ENCODE data around the gene BMI1.

BMI1 gene

GRCh38 chr10:22318772-22319171 is 2.1 kb upstream of the BMI1 start:
- Histone ChIP-seq H3K36me3 (ENCODE audit: control insufficient read depth in 2 of 2, insufficient read depth in 2 of 2, low read length in 2 of 2) (no peaks in the 10 kb centered on the region), H3K9me3 (ENCODE audit: control insufficient read depth in 2 of 2, low read length in 2 of 2) (no peaks in the 10 kb centered on the region), H3K27me3 (ENCODE audit: control insufficient read depth in 2 of 2, insufficient read depth in 2 of 2, low read length in 2 of 2) (peaks cover 14 to 17% of the 10 kb centered on the region in 2 donors), H3K27ac (ENCODE audit: low read depth in 2 of 2, low read length in 2 of 2) (no peak overlapping the region), H3K4me3 (ENCODE audit: low read length in 2 of 2) (no peak overlapping the region), H3K9ac (ENCODE audit: low read depth in 1 of 2, low read length in 2 of 2) (no peak overlapping the region), H3K4me1 (ENCODE audit: control insufficient read depth in 2 of 2, insufficient read depth in 2 of 2, low read length in 2 of 2) (peaks cover 14% of the 10 kb centered on the region in 2 donors)

GRCh38 chr10:22319547-22319979 is 1.3 kb upstream of the BMI1 start:
- H3K4me1 ChIP-seq (ENCODE audit: control insufficient read depth in 2 of 2, insufficient read depth in 2 of 2, low read length in 2 of 2), result peaks cover 14 to 20% of the 10 kb centered on the region in 2 donors
- peak overlapping the region in 1 of 2 donors; percentile 69 for H3K9ac ChIP-seq (ENCODE audit: low read depth in 1 of 2, low read length in 2 of 2)
- peaks cover 16 to 25% of the 10 kb centered on the region in 2 donors for H3K27me3 ChIP-seq (ENCODE audit: control insufficient read depth in 2 of 2, insufficient read depth in 2 of 2, low read length in 2 of 2)
- H3K36me3 ChIP-seq (ENCODE audit: control insufficient read depth in 2 of 2, insufficient read depth in 2 of 2, low read length in 2 of 2), result no peaks in the 10 kb centered on the region
- H3K9me3 ChIP-seq (ENCODE audit: control insufficient read depth in 2 of 2, low read length in 2 of 2), result no peaks in the 10 kb centered on the region
- H3K27ac ChIP-seq (ENCODE audit: low read depth in 2 of 2, low read length in 2 of 2), result peak overlapping the region; percentile 72 to 75
- peak overlapping the region; percentile 57 to 79 for H3K4me3 ChIP-seq (ENCODE audit: low read length in 2 of 2)

GRCh38 chr10:22319980-22320558 is 830 bp upstream of the BMI1 start:
- H3K27me3 ChIP-seq (ENCODE audit: control insufficient read depth in 2 of 2, insufficient read depth in 2 of 2, low read length in 2 of 2), result peaks cover 16 to 28% of the 10 kb centered on the region in 2 donors
- H3K36me3 ChIP-seq (ENCODE audit: control insufficient read depth in 2 of 2, insufficient read depth in 2 of 2, low read length in 2 of 2), result no peaks in the 10 kb centered on the region
- H3K9ac ChIP-seq (ENCODE audit: low read depth in 1 of 2, low read length in 2 of 2), result peak overlapping the region; percentile 69 to 71
- H3K4me3 ChIP-seq (ENCODE audit: low read length in 2 of 2), result peak overlapping the region; percentile 57 to 79
- H3K9me3 ChIP-seq (ENCODE audit: control insufficient read depth in 2 of 2, low read length in 2 of 2), result no peaks in the 10 kb centered on the region
- peaks cover 18 to 25% of the 10 kb centered on the region in 2 donors for H3K4me1 ChIP-seq (ENCODE audit: control insufficient read depth in 2 of 2, insufficient read depth in 2 of 2, low read length in 2 of 2)
- H3K27ac ChIP-seq (ENCODE audit: low read depth in 2 of 2, low read length in 2 of 2), result peak overlapping the region; percentile 72 to 75

GRCh38 chr10:22321156-22321923 is 441 bp downstream of the BMI1 start:
- Histone ChIP-seq H3K4me3 (ENCODE audit: low read length in 2 of 2) (peak overlapping the region; percentile 80 to 86), H3K4me1 (ENCODE audit: control insufficient read depth in 2 of 2, insufficient read depth in 2 of 2, low read length in 2 of 2) (peaks cover 19 to 30% of the 10 kb centered on the region in 2 donors), H3K9ac (ENCODE audit: low read depth in 1 of 2, low read length in 2 of 2) (peak overlapping the region; percentile 73 to 87), H3K27ac (ENCODE audit: low read depth in 2 of 2, low read length in 2 of 2) (peak overlapping the region; percentile 87), H3K27me3 (ENCODE audit: control insufficient read depth in 2 of 2, insufficient read depth in 2 of 2, low read length in 2 of 2) (peaks cover 16 to 28% of the 10 kb centered on the region in 2 donors), H3K36me3 (ENCODE audit: control insufficient read depth in 2 of 2, insufficient read depth in 2 of 2, low read length in 2 of 2) (no peaks in the 10 kb centered on the region), H3K9me3 (ENCODE audit: control insufficient read depth in 2 of 2, low read length in 2 of 2) (no peaks in the 10 kb centered on the region)

GRCh38 chr10:22321924-22322640 is 1.2 kb downstream of the BMI1 start:
- H3K36me3 ChIP-seq (ENCODE audit: control insufficient read depth in 2 of 2, insufficient read depth in 2 of 2, low read length in 2 of 2), result no peaks in the 10 kb centered on the region
- H3K4me3 ChIP-seq (ENCODE audit: low read length in 2 of 2), result peak overlapping the region; percentile 69 to 76
- peaks cover 16 to 28% of the 10 kb centered on the region in 2 donors for H3K27me3 ChIP-seq (ENCODE audit: control insufficient read depth in 2 of 2, insufficient read depth in 2 of 2, low read length in 2 of 2)
- no peak overlapping the region for H3K27ac ChIP-seq (ENCODE audit: low read depth in 2 of 2, low read length in 2 of 2)
- H3K4me1 ChIP-seq (ENCODE audit: control insufficient read depth in 2 of 2, insufficient read depth in 2 of 2, low read length in 2 of 2), result peaks cover 19 to 30% of the 10 kb centered on the region in 2 donors
- no peaks in the 10 kb centered on the region for H3K9me3 ChIP-seq (ENCODE audit: control insufficient read depth in 2 of 2, low read length in 2 of 2)
- H3K9ac ChIP-seq (ENCODE audit: low read depth in 1 of 2, low read length in 2 of 2), result peak overlapping the region in 1 of 2 donors; percentile 56

GRCh38 chr10:22322641-22323160 is 1.8 kb downstream of the BMI1 start:
- no peaks in the 10 kb centered on the region for H3K36me3 ChIP-seq (ENCODE audit: control insufficient read depth in 2 of 2, insufficient read depth in 2 of 2, low read length in 2 of 2)
- no peak overlapping the region for H3K27ac ChIP-seq (ENCODE audit: low read depth in 2 of 2, low read length in 2 of 2)
- H3K9ac ChIP-seq (ENCODE audit: low read depth in 1 of 2, low read length in 2 of 2), result peak overlapping the region in 1 of 2 donors; percentile 56
- peak overlapping the region; percentile 69 to 76 for H3K4me3 ChIP-seq (ENCODE audit: low read length in 2 of 2)
- peaks cover 16 to 28% of the 10 kb centered on the region in 2 donors for H3K27me3 ChIP-seq (ENCODE audit: control insufficient read depth in 2 of 2, insufficient read depth in 2 of 2, low read length in 2 of 2)
- no peaks in the 10 kb centered on the region for H3K9me3 ChIP-seq (ENCODE audit: control insufficient read depth in 2 of 2, low read length in 2 of 2)
- H3K4me1 ChIP-seq (ENCODE audit: control insufficient read depth in 2 of 2, insufficient read depth in 2 of 2, low read length in 2 of 2), result peaks cover 16 to 30% of the 10 kb centered on the region in 2 donors

GRCh38 chr10:22323538-22324305 is 2.8 kb downstream of the BMI1 start:
- Histone ChIP-seq H3K27me3 (ENCODE audit: control insufficient read depth in 2 of 2, insufficient read depth in 2 of 2, low read length in 2 of 2) (peaks cover 16 to 28% of the 10 kb centered on the region in 2 donors), H3K4me3 (ENCODE audit: low read length in 2 of 2) (peak overlapping the region in 1 of 2 donors; percentile 17), H3K36me3 (ENCODE audit: control insufficient read depth in 2 of 2, insufficient read depth in 2 of 2, low read length in 2 of 2) (peaks cover 0 to 5% of the 10 kb centered on the region in 2 donors), H3K9ac (ENCODE audit: low read depth in 1 of 2, low read length in 2 of 2) (no peak overlapping the region), H3K4me1 (ENCODE audit: control insufficient read depth in 2 of 2, insufficient read depth in 2 of 2, low read length in 2 of 2) (peaks cover 14 to 30% of the 10 kb centered on the region in 2 donors), H3K9me3 (ENCODE audit: control insufficient read depth in 2 of 2, low read length in 2 of 2) (no peaks in the 10 kb centered on the region), H3K27ac (ENCODE audit: low read depth in 2 of 2, low read length in 2 of 2) (no peak overlapping the region)

GRCh38 chr10:22324413-22324812 is 3.5 kb downstream of the BMI1 start:
- H3K4me1 ChIP-seq (ENCODE audit: control insufficient read depth in 2 of 2, insufficient read depth in 2 of 2, low read length in 2 of 2), result peaks cover 14 to 30% of the 10 kb centered on the region in 2 donors
- H3K36me3 ChIP-seq (ENCODE audit: control insufficient read depth in 2 of 2, insufficient read depth in 2 of 2, low read length in 2 of 2), result peaks cover 5 to 8% of the 10 kb centered on the region in 2 donors
- H3K27me3 ChIP-seq (ENCODE audit: control insufficient read depth in 2 of 2, insufficient read depth in 2 of 2, low read length in 2 of 2), result peaks cover 16 to 28% of the 10 kb centered on the region in 2 donors
- no peaks in the 10 kb centered on the region for H3K9me3 ChIP-seq (ENCODE audit: control insufficient read depth in 2 of 2, low read length in 2 of 2)
- peak overlapping the region; percentile 71 to 82 for H3K4me3 ChIP-seq (ENCODE audit: low read length in 2 of 2)
- no peak overlapping the region for H3K9ac ChIP-seq (ENCODE audit: low read depth in 1 of 2, low read length in 2 of 2)
- H3K27ac ChIP-seq (ENCODE audit: low read depth in 2 of 2, low read length in 2 of 2), result no peak overlapping the region

GRCh38 chr10:22324893-22325271 is 4.0 kb downstream of the BMI1 start:
- Histone ChIP-seq H3K27me3 (ENCODE audit: control insufficient read depth in 2 of 2, insufficient read depth in 2 of 2, low read length in 2 of 2) (peaks cover 16 to 28% of the 10 kb centered on the region in 2 donors), H3K36me3 (ENCODE audit: control insufficient read depth in 2 of 2, insufficient read depth in 2 of 2, low read length in 2 of 2) (peaks cover 9 to 13% of the 10 kb centered on the region in 2 donors), H3K9ac (ENCODE audit: low read depth in 1 of 2, low read length in 2 of 2) (peak overlapping the region; percentile 55 to 72), H3K4me3 (ENCODE audit: low read length in 2 of 2) (peak overlapping the region; percentile 71 to 82), H3K9me3 (ENCODE audit: control insufficient read depth in 2 of 2, low read length in 2 of 2) (no peaks in the 10 kb centered on the region), H3K4me1 (ENCODE audit: control insufficient read depth in 2 of 2, insufficient read depth in 2 of 2, low read length in 2 of 2) (peaks cover 14 to 29% of the 10 kb centered on the region in 2 donors), H3K27ac (ENCODE audit: low read depth in 2 of 2, low read length in 2 of 2) (peak overlapping the region in 1 of 2 donors; percentile 35)

Measured in mucosa of rectum (tissue), 2 donors.